GM21786 (cell line): Measurements from ENCODE around the gene URGCP.

Experiments
- ATAC-seq: cut with Tn5 transposase; IDR thresholded peaks from one replicate; pipeline ENCODE4 v1.9.1; 2021; ENCODE audit not compliant: unreplicated experiment

The URGCP gene, protein sequence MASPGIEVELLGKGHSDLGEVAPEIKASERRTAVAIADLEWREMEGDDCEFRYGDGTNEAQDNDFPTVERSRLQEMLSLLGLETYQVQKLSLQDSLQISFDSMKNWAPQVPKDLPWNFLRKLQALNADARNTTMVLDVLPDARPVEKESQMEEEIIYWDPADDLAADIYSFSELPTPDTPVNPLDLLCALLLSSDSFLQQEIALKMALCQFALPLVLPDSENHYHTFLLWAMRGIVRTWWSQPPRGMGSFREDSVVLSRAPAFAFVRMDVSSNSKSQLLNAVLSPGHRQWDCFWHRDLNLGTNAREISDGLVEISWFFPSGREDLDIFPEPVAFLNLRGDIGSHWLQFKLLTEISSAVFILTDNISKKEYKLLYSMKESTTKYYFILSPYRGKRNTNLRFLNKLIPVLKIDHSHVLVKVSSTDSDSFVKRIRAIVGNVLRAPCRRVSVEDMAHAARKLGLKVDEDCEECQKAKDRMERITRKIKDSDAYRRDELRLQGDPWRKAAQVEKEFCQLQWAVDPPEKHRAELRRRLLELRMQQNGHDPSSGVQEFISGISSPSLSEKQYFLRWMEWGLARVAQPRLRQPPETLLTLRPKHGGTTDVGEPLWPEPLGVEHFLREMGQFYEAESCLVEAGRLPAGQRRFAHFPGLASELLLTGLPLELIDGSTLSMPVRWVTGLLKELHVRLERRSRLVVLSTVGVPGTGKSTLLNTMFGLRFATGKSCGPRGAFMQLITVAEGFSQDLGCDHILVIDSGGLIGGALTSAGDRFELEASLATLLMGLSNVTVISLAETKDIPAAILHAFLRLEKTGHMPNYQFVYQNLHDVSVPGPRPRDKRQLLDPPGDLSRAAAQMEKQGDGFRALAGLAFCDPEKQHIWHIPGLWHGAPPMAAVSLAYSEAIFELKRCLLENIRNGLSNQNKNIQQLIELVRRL

DNA sequence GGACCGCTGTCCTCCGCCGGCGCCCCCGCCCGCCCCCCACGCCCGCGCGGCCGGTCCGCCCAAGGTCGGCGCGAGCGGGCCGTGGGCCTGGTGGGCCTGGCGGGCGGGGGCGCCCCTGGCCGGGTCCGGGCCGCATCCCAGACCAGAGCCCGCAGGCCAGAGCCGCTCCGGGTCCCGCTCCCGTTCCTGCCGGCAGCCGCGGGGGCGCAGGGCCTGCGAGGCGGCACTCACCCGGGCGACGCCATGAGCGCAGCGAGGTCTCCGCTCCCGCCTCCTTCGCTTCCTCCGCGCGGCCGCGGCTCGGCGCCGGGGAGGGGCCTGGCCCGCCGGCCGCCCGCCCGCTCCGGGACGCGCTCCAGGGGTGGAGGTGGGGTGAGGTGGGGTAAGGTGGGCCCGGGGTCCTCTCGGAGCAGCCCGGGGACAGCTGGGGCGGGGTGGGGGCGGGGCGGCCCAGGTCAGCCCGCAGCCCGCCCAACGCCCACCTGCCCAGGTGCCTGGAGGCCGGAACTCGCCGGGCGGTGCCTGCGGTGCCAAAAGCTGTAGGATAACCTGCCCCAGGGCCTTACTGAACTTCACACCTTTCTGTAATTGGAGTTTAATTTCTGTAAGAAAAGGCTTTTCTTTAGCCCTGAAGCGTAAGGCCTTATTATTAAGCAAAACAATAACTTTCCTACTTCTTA is at the start of gene URGCP:
Gene URGCP, minus strand, starts transcription at position 266 of the 680 bp plus-strand sequence. Its CDS starts 21 bp downstream, at position 245.
- ATAC-seq, result peak; percentile 77

DNA sequence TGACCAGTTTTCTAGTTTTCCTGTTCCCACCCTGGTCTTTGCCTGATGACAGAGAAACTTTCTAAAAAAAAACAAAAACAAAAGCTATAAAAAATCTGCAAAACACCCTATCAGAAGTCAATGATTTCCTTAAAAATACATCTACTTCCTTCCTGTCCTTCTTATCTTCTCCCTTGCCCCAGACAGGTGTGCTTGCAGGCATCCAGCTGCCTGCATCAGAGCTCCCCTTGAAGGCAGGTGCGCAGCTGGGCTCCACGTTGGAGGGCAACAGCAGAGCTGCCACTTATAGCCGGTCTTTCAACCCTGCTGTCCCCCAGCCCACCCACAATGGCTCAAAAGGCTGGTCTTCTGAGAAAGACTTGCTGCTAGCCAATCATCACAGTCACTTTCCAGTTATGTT is 49.6 kb upstream of the URGCP start:
- ATAC-seq, result no peak

DNA sequence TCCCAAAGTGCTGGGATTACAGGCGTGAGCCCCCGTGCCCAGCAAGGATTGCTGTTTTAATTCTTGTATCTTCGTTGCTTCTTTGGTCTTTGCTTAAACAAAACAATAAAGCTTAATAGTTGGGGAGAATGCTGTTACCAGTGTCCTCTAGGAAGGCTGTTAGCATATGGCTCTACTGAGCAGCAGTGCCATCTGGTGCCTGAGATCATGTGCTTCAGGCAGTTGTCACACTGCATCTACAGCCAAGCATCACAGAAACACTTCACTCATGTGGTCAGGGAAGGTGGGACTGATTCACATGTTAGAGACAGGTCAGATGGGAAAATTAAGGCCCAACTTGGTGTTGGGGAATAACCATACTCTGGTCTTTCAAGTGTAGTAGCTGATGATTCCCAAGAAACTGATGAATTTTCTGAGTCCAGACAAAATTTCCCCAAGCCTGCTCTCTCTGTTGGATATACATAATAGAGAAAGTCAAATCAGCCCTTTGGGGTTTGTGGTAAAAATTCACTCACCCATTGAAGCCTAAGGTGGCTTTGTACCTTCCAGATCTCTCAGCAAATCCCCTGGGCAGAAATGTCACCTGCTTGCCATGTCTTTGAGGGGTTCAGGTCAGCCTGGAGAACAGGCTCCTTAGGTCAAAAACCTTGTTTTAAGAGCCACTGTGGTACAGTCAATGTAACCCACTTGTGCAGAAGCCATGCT is 48.3 kb upstream of the URGCP start:
- ATAC-seq, result peak; percentile 79

DNA sequence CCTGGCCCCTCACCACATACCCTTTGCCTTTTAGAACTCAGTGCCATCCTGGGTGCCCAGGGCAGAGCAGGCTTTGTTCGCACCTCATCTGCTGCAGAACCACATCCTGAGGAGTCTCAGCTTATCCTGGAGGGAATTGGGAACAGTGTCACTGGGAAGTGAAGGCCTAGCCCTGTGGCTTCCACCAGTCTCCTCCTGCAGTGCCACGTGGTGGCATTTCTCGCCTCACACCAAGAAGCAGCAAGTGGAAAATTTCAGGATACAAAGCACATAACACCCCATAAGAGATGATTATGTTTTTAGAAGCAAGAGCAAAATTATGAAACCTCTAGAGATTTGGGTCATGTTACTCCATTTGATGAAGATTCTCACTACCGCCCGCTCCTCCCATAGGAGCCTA is 46.7 kb upstream of the URGCP start:
- no peak for ATAC-seq

DNA sequence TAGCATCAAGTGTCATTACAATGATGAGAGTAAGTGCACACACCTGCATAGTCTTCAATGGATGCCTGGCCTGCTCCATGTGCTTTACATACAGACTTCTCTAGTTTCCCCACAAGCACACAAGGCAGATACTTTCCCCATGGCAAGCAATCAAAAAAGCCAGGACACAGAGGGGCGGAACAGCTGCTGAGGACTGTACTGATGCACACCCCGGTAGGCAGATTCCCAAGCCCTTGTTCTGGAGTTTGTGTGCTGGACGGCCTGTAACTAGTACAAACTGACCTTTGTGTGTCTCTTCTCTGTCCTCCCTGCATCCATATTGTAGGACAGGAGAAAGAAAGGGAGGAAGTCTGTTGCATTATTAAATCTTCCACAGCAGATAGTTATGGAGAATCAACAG is 45.6 kb upstream of the URGCP start:
- ATAC-seq, result no peak

DNA sequence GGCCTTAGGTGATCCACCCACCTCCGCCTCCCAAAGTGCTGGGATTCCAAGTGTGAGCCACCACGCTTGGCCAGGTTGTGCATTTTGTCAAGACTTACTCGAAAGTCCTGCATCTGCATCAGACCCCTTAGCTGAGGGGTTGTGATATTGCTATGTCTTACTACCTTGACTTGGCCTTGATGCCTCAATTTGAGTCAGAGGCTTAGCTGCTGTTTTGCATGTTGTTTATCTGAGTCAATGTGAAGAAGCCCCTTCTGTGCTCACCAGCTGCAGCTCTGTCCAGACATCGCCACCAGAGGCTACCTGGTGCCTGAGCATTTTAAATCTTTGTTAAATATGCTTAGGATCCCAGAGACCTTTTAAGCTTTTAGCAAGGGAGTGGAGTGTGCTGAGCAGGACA is 37.9 kb upstream of the URGCP start:
- no peak for ATAC-seq

DNA sequence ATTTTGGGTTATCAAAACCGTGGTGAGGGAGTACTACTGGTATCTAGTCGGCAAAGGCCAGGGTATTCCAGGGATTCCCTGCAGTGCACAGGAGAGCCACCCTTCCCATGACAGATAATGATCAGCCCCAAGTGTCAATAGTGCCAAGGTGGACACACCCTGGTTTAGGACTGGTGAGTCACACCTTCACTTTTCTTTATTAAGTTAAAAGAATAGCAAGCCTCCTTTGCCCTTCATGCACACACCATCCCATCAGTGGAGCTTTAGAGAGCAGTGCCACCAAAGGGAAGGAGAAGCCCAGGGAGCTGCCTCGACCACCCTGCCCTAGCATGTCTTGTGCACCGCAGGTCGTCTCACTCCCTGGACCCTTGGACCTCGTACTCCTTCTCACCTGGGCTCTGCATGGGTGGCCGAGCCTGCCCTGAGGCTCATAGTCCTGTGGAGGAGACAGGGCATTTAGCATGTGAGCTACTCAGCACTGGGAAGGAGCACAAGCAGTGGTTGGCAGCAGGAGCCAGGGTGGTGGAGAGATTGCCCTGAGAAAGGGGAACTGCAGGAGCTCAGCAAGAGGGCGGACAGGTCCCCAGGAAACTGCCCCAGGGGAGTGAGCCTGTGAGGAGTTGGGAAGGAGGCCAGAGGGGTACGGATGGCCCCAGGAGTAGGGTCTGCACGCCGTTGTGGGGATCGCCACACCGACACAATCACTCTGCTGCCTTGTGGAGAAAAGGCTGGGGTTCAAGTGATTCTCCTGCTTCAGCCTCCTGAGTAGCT is 37.2 kb upstream of the URGCP start:
- ATAC-seq, result no peak

DNA sequence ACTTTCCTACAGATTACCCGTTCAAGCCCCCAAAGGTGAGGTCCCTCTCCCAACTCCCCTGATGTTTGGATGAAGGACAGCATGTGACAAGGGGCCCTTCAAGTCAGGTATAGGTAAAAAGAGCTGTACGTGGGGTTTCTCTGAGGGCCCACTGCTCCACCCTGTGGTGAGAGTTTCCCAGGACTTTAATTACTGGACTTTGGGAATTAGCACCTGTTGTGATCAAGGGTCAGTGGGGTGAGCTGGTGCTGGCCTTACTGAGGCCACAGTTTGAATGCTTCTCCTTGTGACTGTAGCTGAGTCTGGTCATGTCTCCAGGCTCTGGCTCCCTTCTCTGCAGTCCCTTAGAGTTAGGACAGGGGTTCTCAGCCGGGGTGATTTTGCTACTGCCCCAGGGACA is 36.6 kb upstream of the URGCP start:
- no peak for ATAC-seq

DNA sequence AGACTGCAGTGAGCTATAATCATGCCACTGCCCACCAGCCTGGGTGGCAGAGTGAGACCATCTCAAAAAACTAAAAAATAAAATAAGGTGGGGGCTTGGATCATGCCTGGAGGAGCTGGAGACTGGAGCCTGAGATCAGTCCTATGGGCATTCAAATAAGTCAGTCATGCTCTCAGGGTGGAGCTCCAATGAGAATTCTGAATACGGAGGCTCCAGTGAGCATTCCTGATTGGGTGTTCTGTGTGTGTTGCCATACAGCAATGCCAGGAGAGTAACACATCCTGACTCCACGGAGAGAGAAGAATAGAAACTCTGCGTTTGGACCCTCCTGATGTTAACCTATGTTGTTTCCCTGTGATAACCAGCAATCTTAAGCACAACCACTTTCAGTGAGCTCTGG is 35.9 kb upstream of the URGCP start:
- no peak for ATAC-seq

DNA sequence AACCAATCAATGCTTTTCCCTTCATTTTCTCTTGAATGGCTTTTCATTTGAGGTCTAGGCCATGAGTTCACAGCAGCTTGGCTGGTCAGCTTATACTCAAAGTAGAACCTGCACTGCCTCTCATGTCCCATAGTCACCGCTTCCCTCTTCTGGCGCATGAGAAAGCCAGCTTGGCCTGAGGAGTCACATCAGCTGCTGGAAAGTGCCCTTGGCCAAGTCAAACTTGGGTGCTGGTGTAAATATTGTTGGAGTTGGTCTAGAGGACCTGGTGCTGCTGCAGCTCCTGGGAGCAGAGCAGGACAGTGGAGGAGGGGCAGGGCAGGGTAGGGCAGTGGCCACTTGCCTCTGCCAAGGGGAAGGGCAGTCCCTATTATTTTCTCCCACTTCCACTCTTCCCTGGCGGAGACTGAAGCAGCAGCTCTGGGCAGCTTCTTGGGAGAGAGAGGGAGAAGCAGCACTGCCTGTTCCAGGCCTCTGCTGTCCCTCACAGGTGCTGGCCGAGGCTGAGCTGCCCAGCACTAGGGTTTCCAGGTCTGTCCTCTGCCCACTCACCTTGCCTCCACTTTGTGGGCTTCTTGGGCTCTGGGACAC is 32.6 kb upstream of the URGCP start:
- ATAC-seq, result no peak

DNA sequence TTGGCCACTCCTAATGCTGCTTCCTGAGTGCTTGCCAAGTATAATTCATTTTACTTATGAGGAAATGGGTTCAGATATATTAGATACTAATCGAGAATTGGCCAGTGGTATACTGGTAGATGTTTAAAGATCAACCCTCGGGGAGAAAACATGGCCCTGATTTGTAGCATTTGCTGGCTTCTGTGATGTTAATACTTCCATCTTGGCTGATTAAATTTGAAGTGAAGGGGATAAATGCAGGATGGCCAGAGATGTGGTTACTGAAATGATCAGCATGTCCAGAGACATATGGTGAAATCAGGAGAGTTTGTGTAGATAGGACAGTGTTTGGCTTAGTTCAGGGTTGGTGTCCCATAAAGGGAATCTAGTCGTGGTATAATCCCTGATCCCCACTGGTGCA is 31.0 kb upstream of the URGCP start:
- ATAC-seq, result no peak

DNA sequence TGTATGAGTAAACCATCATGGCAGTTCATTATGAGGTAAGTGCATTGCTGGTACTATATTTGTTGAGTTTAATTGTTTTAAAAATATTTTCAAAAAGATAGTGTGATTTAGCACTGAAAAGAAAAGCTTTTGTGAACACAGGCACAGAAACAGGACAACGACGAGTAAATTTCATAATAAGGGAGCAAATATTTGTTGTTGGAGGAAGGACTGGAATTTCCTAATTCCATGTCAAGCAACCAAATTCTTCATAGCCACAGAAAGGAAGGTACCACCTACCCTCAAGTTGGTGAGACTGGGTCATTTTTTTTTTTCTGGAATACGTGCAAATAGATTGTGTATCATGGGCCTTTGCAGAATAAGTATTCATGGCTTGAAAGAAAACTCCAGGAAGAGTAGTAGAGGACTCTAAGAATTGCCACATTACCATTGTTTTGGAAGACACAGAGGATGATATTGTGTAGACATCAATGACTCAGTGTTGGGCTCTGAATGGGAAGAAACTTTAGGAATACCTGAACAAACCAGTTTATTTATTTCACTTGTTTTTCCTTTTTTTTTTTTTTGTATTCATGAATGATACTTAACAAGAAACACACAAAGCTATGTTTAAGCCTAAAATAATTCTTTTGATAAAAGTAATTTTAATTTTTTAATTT is 27.6 kb upstream of the URGCP start:
- no peak for ATAC-seq

DNA sequence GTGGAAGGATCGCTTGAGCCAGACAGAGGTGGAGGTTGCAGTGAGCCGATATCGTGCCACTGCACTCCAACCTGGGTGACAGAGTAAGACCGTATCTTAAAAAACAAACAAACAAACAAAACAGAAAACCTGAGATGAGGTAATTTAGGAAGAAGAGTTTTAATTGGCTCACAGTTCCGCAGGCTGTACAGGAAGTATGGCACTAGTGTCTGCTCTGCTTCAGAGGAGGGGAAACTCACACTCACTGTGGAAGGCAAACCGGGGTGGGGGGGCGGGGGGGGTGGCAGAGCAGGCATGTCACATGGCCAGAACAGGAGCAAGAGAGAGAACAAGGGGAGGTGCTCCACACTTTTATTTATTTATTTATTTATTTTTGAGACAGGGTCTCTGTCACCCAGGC is 24.9 kb upstream of the URGCP start:
- no peak for ATAC-seq

DNA sequence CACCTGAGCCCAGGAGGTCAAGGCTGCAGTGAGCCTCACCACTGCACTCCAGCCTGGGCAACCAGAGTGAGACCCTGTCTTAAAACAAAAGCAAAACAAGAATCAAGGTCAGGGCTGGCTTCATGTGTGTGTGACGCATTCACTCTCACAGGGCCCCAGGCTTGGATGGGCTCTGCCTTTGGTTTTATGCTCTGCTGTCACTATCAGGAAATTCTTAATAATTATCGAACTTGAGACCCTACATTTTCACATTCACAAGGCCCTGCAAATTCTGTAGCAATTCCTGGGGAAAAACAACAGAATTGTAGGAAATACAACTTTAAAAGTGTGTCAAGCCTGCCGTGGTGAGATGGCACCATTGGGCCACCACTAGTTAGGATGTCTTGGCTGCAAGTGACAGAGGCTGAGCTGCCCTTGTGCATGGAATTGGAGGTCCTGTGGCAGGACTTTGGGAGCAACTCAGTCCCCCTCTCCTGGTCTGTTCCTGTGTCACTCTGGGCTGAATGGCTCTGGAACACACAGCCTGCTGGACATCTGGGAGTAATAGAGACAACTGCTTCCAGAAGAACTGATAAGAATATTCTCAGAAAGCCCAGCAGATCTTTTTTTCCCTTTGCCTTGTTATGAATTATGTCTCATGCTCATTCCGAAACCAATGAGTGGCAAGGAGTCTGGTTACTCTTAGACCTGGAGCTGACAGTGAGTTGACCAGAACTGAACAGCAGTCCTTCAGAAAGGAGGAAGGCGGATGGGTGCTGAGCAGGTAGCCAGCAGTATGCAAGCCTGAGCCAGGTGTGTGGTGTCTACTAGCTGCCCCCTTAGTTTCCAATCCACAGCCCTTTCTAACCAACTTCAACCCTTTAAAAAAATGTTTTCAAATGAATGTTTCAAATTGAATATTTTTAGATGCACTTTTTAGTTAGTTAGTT is 23.4 kb upstream of the URGCP start:
- ATAC-seq, result no peak

DNA sequence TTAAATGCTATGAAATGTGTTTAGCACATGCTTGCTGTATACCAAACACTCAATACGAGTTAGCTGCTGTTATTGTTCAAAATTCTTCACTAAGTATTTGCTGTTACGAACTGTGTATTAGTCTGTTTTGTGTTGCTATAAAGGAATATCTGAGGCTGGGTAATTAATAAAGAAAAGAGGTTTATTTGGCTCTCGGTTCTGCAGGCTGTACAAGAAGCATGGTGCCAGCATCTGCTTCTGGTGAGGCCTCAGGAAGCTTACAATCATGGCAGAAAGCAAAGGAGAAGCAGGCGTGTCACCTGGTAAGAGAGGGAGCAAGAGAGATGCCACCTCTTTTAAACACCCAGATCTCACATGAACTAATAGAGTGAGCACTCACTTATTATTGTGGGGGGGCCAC is 21.4 kb upstream of the URGCP start:
- ATAC-seq, result no peak

DNA sequence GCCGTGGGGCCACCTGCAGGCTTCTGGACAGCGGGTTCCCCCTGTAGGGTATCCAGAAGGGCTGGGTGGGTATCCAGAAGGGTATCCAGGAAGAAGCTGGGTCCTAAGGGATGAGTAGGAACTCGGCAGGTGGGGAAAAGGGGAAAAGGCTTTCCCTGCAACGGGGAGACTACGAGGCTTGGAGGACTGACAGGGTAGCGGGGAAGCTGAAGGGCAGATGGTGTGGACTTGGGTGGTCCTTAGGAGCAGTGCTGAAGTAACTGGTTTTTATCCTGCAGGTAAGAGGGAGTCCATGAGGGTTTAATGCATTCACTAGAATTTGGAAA is 20.4 kb upstream of the URGCP start:
- no peak for ATAC-seq

DNA sequence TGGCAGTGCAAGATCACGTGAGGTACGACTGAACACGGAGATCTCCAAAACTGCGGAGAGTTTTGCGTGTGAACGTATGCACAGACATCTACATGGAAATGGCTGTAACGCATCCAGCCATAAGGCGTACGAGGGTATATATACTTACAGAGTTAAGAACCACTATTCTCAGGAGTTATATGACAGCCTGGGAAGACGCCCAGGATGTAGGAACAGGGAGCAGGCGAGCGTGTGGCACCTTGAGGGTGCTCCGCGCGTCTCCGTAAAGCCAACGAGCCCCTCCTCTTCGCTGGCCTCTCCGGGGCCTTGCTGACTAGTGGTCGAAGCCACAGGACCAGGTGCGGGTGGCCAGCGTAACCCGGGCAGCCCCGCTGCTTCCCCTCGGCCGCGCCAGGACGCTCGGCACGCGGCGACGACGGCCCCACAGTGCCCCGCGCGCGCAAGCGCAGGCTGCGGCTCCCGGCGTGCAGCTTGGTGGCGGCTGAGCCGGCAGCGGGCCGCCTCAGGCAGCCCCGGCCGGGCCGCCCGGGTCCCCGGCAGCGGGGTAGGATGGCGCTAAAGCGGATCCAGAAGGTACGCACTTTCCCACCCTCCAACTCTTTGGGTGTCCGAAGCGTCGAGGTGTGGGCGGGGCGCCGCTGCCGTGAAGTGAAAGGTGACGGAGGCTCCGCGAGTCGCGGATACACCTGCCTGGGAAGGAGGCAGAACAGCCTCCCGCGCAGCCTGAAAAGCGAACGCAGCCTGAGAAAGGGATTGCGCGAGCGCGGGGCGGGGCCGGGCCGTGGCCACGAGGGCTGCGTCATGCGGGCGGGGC is 19.8 kb upstream of the URGCP start, which contains the start of gene UBE2D4:
Gene UBE2D4, plus strand, starts transcription at position 453 of the 814 bp plus-strand sequence. Its CDS starts 97 bp downstream, at position 550.
- ATAC-seq, result peak; percentile 86
